Fibroblast of lung (primary cell): ENCODE data around the gene NPM1. TPM values are rescaled to one million over a fixed set of nuclear protein-coding genes. Genes with fewer than 3 reads are reported as not detected.

Experiments
- DNase-seq, 2 donors: peaks; one replicate each; pipeline versions ENCODE4 v3.0.0 to v3.0.0-alpha.2; 2010; ENCODE audit warnings: low read depth in 2 of 2
- H2AFZ ChIP-seq: 2 replicates; pipeline ENCODE4 v1.5.1; 2012; ENCODE audit warnings: low read length, control low read depth, inconsistent platforms
- H3K27ac ChIP-seq: 2 replicates; pipeline ENCODE4 v1.5.1; 2011; ENCODE audit warnings: low read length, control low read depth; ENCODE audit not compliant: insufficient read depth
- H3K27me3 ChIP-seq: 2 replicates; pipeline ENCODE4 v1.5.1; 2011; ENCODE audit warnings: mild to moderate bottlenecking, low read length; ENCODE audit not compliant: control insufficient read depth, insufficient read depth
- H3K36me3 ChIP-seq: 2 replicates; pipeline ENCODE4 v1.5.1; 2011; ENCODE audit warnings: low read length; ENCODE audit not compliant: control insufficient read depth, insufficient read depth
- H3K4me1 ChIP-seq: 2 replicates; pipeline ENCODE4 v1.5.1; 2011; ENCODE audit warnings: low read length; ENCODE audit not compliant: control insufficient read depth, insufficient read depth; ENCODE audit errors: extremely low read depth
- H3K4me2 ChIP-seq: 2 replicates; pipeline ENCODE4 v1.5.1; 2011; ENCODE audit warnings: low read length, control low read depth; ENCODE audit not compliant: insufficient read depth; ENCODE audit errors: extremely low read depth
- H3K4me3 ChIP-seq, 4 experiments: fragments of 200-600 bp in 1 of 4; sonication (generic) in 1 of 4; replicated peaks in 1 of 4; 2 replicates each; pipeline ENCODE4 v1.5.1; 2011 to 2016; ENCODE audit warnings: low read length in 4 of 4, low read depth in 3 of 4, mild to moderate bottlenecking in 3 of 4, control low read depth in 2 of 4, inconsistent platforms in 1 of 4, mixed read lengths in 1 of 4; ENCODE audit not compliant: insufficient read depth in 1 of 4; ENCODE audit errors: control extremely low read depth in 1 of 4
- H3K79me2 ChIP-seq: 2 replicates; pipeline ENCODE4 v1.5.1; 2012; ENCODE audit warnings: mild to moderate bottlenecking, low read length, inconsistent platforms; ENCODE audit not compliant: control insufficient read depth, insufficient read depth
- H3K9ac ChIP-seq: 2 replicates; pipeline ENCODE4 v1.5.1; 2011; ENCODE audit warnings: mild to moderate bottlenecking, low read length, control low read depth; ENCODE audit not compliant: insufficient read depth
- H3K9me3 ChIP-seq: 2 replicates; pipeline ENCODE4 v1.5.1; 2012; ENCODE audit warnings: low read depth, low read length; ENCODE audit not compliant: control insufficient read depth, insufficient read depth
- H4K20me1 ChIP-seq: 2 replicates; pipeline ENCODE4 v1.5.1; 2011; ENCODE audit warnings: low read length; ENCODE audit not compliant: control insufficient read depth, insufficient read depth; ENCODE audit errors: extremely low read depth
- EZH2 ChIP-seq: IDR thresholded peaks from 2 replicates; pipeline ENCODE4 v1.5.1; 2012; ENCODE audit warnings: low read length, control low read depth, mild to moderate bottlenecking; ENCODE audit errors: missing control alignments
- polyA plus RNA-seq, 2 donors: library from polyadenylated mRNA; depleted of rRNA in 1 of 2; stranded (reverse) in 1 of 2; unstranded in 1 of 2; fragments of >200 nt; gene quantifications; 2 replicates each; pipeline ENCODE4 v1.2.1, GENCODE V29; 2011 to 2012; ENCODE audit warnings: missing spikeins in 1 of 2
- total RNA-seq: library from RNA; depleted of rRNA; stranded (reverse); fragments of >200 nt; gene quantifications from 2 replicates; pipeline ENCODE4 v1.2.1, GENCODE V29; 2014
- TF ChIP-seq, protein P1 (sequence below), 2 donors: IDR thresholded peaks in 1 of 2; conservative IDR thresholded peaks in 1 of 2; 1 replicate in 1 of 2; 2 replicates in 1 of 2; pipeline ENCODE4 v1.5.1; 2011 to 2012; ENCODE audit warnings: low read length in 2 of 2, control low read depth in 1 of 2, inconsistent platforms in 1 of 2, low read depth in 1 of 2, mild to moderate bottlenecking in 1 of 2

Gene NPM1
- total and polyA plus RNA-seq, 2 donors (not counting 1 experiment from before 2014, with no cell fraction given), result 1,067 to 4,158 TPM

DNA sequence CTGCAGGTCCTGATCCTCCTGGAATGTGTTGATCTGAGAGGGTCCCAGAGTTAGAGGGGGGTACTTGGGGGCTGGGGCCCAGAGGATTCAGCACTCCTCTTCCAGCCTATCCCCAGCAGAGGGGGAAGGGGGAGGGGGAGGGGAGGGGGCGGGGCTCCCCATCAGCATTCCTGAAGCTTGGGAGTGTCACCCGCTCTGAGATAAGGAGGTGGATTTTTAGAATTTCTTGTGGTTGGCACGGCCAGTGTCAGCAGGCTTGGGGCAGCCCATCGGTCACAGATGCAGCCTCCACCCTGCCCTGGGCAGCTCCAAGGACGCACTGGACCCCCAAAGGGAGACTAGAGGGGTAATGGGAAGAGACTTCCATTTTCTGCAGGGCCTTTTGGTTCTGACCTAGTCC lies 37.1 kb downstream of the NPM1 start:
- no peaks in the 10 kb centered on the region for H3K4me1 ChIP-seq
- no peak overlapping the region for H3K4me2 ChIP-seq
- no peaks in the 10 kb centered on the region for H4K20me1 ChIP-seq
- no peak overlapping the region for H3K9ac ChIP-seq
- no peak overlapping the region for H2AFZ ChIP-seq
- H3K27me3 ChIP-seq, result no peaks in the 10 kb centered on the region
- DNase-seq, result no peak
- no peak for TF ChIP-seq EZH2
- TF ChIP-seq, protein P1, sequence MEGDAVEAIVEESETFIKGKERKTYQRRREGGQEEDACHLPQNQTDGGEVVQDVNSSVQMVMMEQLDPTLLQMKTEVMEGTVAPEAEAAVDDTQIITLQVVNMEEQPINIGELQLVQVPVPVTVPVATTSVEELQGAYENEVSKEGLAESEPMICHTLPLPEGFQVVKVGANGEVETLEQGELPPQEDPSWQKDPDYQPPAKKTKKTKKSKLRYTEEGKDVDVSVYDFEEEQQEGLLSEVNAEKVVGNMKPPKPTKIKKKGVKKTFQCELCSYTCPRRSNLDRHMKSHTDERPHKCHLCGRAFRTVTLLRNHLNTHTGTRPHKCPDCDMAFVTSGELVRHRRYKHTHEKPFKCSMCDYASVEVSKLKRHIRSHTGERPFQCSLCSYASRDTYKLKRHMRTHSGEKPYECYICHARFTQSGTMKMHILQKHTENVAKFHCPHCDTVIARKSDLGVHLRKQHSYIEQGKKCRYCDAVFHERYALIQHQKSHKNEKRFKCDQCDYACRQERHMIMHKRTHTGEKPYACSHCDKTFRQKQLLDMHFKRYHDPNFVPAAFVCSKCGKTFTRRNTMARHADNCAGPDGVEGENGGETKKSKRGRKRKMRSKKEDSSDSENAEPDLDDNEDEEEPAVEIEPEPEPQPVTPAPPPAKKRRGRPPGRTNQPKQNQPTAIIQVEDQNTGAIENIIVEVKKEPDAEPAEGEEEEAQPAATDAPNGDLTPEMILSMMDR (conservative IDR thresholded peaks at IDR 0.05 in 1 of 2, IDR thresholded peaks at IDR 0.05 in 1 of 2; ENCODE audit: low read depth in 1 of 2, low read length in 2 of 2), result no peak
- no peaks in the 10 kb centered on the region for H3K79me2 ChIP-seq
- H3K9me3 ChIP-seq, result no peaks in the 10 kb centered on the region
- no peak overlapping the region for H3K27ac ChIP-seq
- H3K4me3 ChIP-seq, result no peak overlapping the region
- no peaks in the 10 kb centered on the region for H3K36me3 ChIP-seq

DNA sequence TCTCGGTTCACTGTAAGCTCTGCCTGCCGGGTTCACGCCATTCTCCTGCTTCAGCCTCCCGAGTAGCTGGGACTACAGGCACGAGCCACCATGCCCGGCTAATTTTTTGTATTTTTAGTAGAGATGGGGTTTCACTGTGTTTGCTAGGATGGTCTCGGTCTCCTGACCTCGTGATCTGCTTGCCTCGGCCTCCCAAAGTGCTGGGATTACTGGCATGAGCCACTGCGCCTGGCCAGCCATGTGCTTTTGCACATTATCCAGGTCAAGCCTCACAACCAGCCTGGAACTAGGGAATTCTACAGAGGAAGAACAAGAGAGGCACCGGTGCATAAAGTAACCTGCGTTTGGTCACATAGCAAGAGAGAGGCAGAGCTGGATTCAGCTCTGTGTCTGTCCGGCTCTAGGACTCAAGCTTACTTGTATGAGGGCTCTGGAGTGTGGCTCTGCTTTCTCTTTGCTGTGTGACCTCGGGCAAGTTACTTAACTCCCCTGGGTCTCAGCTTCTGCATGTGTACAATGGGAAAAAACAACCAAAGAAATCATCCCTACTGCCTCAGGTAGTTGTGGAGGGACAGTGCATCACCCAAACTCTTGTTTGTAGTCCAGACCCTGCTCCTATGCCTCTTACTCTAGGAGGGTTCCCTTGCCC lies 38.1 kb downstream of the NPM1 start:
- H3K27ac ChIP-seq, result no peak overlapping the region
- H3K79me2 ChIP-seq, result no peaks in the 10 kb centered on the region
- no peaks in the 10 kb centered on the region for H3K9me3 ChIP-seq
- DNase-seq, result no peak
- no peak overlapping the region for H3K4me3 ChIP-seq
- TF ChIP-seq, protein P1 (conservative IDR thresholded peaks at IDR 0.05 in 1 of 2, IDR thresholded peaks at IDR 0.05 in 1 of 2; ENCODE audit: low read depth in 1 of 2, low read length in 2 of 2), result no peak
- no peak for TF ChIP-seq EZH2
- H3K4me2 ChIP-seq, result no peak overlapping the region
- H3K27me3 ChIP-seq, result no peaks in the 10 kb centered on the region
- no peaks in the 10 kb centered on the region for H3K36me3 ChIP-seq
- H2AFZ ChIP-seq, result no peak overlapping the region
- H3K9ac ChIP-seq, result no peak overlapping the region
- H4K20me1 ChIP-seq, result no peaks in the 10 kb centered on the region
- H3K4me1 ChIP-seq, result no peaks in the 10 kb centered on the region

DNA sequence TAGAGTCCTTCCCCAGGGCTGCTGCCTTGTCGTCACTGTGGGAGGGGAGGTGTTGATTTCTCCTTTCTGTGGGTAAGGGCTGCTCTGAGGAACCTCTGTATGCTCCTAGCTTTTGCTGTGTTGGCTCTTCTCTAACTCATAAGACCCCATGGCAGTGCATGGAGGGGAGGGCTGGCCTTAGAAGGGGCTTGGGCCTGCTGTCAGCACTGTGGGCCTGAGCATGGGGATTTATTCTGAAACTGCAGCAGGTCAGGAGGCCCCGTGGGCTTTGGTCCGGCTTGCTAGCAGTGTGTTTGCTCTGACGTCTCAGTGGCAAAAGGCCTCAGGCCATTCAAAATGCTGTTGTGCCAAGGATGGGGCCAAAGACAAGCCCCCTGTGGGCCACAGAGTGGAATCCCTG lies 38.6 kb downstream of the NPM1 start:
- no peak for DNase-seq
- Histone ChIP-seq H3K9ac (no peak overlapping the region), H3K4me2 (no peak overlapping the region), H3K27me3 (no peaks in the 10 kb centered on the region), H3K9me3 (no peaks in the 10 kb centered on the region), H3K79me2 (no peaks in the 10 kb centered on the region), H4K20me1 (no peaks in the 10 kb centered on the region), H3K4me1 (no peaks in the 10 kb centered on the region), H2AFZ (no peak overlapping the region), H3K27ac (no peak overlapping the region), H3K4me3 (no peak overlapping the region), H3K36me3 (no peaks in the 10 kb centered on the region)
- no peak for TF ChIP-seq EZH2
- TF ChIP-seq, protein P1 (conservative IDR thresholded peaks at IDR 0.05 in 1 of 2, IDR thresholded peaks at IDR 0.05 in 1 of 2; ENCODE audit: low read depth in 1 of 2, low read length in 2 of 2), result no peak
